Measurements from ENCODE around the gene BTLA.

GRCh38 chr3:112504123-112504522 is 4.9 kb upstream of the BTLA start:
- TF ChIP-seq CTCF (IDR thresholded peaks at IDR 0.05; ENCODE audit: insufficient read depth, low read length, poor library complexity, severe bottlenecking) (no peak), EZH2phosphoT487 (conservative IDR thresholded peaks at IDR 0.05; ENCODE audit: low read length) (no peak)
